Stimulated activated CD4-positive, alpha-beta T cell treated with anti-CD3 and anti-CD28 coated beads, Interleukin-4, amount 100 ng/mL, for 4 hours (primary cell): ENCODE data around the gene YEATS2.

Experiments used
- DNase-seq, 2 experiments: peaks; one replicate each; pipeline ENCODE4 v3.0.0-alpha.2; 2020

The YEATS2 gene

GRCh38 chr3:183845608-183846288, 148.2 kb downstream of the YEATS2 start:
- DNase-seq, result no peak

GRCh38 chr3:183854318-183855035, 156.9 kb downstream of the YEATS2 start:
- no peak for DNase-seq

DNA sequence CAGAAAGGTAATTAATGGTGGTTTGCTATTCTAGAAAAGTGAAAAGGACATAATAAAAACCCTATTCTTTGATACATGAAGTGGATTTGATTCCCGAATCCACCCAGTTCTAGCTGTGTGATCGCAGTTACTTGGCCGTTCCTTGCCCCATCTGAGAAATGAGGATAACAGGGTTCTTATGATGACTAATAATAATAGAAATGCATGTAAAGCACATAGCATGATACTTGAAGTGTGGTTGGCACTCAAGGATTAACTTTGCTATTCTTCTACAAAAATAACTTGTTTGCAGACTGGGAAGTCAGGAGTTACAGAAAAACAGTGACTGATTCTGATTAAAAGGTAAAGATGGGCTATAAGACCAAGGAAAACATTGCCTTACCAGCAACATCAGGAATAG, 160.3 kb downstream of the YEATS2 start:
- no peak for DNase-seq
